HG02943 (cell line): Measurements from ENCODE around the gene DYRK3.
A peak's percentile ranks its signal among the peaks of the same experiment; 100 is the strongest.
"Not testable (repeated sequence)": the region's sequence is repeated elsewhere in the genome, so short reads cannot be mapped to it uniquely, and the experiment has no call there.

Source experiments
- ATAC-seq: cut with Tn5 transposase; IDR thresholded peaks from one replicate; pipeline ENCODE4 v1.9.1; 2021; ENCODE audit warnings: mild to moderate bottlenecking, low read depth, moderate library complexity; ENCODE audit not compliant: unreplicated experiment

The DYRK3 gene

DNA sequence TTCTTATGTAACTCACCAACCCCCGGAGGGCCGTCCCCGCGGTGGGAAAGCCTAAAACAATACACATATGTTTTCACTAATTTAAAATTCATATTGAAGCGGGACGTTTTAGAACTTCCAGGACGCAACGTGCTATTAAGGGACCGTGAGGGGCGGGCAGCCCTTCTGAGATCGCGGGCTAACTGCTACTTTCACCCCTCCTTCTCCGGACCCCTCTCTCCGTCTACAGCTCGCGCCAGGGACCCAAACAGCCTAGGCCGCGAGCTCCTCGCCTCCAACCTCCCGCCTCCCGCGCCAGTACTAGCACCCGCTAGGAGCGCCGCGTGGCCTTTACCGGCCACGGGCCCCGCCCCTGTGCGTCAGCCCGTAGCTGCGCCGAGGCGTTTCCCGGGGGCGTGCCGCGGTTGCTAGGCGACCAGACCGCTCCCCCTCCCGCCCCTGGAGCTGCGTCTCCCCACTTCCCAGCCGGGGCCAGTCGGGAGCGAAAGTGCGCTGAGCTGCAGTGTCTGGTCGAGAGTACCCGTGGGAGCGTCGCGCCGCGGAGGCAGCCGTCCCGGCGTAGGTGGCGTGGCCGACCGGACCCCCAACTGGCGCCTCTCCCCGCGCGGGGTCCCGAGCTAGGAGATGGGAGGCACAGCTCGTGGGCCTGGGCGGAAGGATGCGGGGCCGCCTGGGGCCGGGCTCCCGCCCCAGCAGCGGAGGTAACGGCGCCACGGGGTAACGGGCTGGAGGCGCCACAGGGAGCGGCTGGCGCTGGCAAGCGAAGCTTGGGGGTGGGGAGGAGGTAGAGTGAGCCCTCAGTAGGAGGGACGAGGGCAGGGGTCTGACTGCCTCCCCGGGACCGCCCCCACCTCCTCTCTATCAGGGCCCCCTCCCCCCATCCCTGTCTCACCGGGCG lies at the start of gene DYRK3:
Gene DYRK3 (plus strand): TSS at position 457 of the 898 bp plus-strand sequence. CDS start 168 bp downstream, at position 625.
- ATAC-seq, result peak; percentile 89

DNA sequence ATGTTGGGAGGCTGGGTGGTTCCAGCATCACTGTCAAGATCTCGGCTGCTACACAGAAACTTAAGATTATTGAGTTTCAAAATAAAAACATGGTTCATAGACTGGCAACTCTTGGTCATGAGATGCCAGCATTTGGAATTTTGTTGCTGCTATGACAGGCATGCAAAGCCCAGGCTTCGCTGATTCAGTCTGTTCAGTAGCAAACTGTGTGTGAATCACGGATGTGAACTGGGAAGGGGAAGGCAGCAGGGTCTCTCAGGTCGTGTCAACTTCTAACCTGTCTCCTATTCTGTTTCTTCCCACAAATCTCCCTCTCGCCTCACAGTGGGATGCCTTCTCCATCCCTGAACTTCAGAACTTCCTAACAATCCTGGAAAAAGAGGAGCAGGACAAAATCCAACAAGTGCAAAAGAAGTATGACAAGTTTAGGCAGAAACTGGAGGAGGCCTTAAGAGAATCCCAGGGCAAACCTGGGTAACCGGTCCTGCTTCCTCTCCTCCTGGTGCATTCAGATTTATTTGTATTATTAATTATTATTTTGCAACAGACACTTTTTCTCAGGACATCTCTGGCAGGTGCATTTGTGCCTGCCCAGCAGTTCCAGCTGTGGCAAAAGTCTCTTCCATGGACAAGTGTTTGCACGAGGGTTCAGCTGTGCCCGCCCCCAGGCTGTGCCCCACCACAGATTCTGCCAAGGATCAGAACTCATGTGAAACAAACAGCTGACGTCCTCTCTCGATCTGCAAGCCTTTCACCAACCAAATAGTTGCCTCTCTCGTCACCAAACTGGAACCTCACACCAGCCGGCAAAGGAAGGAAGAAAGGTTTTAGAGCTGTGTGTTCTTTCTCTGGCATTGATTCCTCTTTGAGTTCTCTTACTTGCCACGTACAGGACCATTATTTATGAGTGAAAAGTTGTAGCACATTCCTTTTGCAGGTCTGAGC lies 48.6 kb upstream of the DYRK3 start:
- ATAC-seq, result no peak

DNA sequence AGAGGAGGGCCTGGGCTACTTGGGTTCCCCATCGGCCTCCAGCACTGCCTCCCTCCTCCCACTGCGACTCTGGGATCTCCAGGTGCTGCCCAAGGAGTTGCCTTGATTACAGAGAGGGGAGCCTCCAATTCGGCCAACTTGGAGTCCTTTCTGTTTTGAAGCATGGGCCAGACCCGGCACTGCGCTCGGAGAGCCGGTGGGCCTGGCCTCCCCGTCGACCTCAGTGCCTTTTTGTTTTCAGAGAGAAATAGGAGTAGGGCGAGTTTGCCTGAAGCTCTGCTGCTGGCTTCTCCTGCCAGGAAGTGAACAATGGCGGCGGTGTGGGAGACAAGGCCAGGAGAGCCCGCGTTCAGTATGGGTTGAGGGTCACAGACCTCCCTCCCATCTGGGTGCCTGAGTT lies 47.4 kb upstream of the DYRK3 start:
- no peak for ATAC-seq

DNA sequence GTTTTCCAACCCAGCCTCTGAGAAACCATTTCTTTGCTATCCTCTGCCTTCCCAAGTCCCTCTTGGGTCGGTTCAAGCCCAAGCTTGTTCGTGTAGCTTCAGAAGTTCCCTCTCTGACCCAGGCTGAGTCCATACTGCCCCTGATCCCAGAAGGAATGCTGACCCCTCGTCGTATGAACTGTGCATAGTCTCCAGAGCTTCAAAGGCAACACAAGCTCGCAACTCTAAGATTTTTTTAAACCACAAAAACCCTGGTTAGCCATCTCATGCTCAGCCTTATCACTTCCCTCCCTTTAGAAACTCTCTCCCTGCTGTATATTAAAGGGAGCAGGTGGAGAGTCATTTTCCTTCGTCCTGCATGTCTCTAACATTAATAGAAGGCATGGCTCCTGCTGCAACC lies 46.8 kb upstream of the DYRK3 start:
- no peak for ATAC-seq

DNA sequence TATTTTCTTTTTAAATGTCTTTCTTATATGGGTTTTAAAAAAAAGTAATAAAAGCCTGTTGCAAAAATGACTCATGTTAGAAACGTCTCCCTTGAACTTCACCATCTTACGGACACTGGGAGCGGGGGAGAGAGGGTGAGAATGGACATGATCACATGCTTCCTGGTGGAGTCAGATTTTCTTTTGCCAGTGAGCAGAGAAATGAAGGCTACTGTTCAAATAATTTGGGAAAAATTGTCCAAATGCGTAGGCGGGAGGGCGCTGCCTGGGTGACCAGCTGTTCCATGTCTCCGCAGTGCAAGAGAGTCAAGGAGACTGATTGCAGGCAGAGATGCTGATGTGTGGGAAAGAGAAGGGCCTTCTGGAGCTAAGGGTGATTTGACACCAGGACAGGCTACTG lies 46.1 kb upstream of the DYRK3 start:
- no peak for ATAC-seq

DNA sequence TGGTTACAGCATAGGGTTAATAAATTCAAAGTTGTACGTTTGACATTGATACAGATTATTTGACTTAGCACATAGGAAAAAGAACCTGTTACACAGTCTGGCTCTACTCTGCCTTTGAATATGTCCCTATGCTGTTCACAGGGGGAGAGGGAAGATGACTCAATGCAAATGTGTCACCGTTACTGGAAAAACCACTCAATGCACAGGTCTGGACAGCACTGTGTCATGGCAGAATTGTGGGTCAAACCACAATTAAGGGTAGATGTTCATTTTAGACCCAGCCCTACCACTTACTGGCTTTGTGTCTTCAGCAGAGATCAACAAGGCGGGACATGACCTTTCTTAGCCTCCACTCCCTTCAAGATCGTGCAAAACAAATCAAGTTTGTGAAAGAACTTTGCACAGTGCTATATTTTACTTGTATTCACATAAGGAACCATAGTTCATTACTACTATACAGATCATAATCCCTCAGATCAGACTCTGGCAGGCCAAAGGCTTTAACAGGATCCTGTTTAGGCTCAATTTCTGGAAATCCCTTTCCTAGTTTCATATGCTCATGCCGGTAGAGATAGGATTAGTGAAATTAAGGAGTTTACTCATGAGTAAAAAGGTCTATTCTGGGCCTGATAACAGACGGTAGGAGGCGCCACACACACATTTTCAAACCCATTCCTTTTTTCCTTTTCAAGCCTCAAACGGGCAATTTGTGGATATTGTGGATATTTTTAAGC lies 45.1 kb upstream of the DYRK3 start:
- ATAC-seq, result no peak

DNA sequence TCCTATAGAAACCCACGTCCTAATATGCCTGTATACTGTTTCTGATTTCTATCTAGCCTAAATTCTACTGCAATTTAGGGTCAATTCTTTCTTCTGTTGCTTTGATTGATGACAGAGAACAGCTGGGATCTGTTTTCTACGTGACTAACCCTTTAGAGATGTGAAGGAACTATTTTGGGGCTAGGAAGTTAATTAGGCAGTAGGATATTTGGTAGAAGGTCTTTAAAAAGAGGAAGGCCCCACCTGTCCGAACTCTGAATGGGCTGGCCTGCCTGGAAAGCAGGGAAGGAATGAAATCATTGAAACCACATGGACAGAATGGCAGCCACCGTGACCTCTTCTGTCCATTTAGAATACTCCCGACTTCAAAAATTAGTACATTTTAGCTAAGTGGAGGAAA lies 44.1 kb upstream of the DYRK3 start:
- ATAC-seq, result no peak

DNA sequence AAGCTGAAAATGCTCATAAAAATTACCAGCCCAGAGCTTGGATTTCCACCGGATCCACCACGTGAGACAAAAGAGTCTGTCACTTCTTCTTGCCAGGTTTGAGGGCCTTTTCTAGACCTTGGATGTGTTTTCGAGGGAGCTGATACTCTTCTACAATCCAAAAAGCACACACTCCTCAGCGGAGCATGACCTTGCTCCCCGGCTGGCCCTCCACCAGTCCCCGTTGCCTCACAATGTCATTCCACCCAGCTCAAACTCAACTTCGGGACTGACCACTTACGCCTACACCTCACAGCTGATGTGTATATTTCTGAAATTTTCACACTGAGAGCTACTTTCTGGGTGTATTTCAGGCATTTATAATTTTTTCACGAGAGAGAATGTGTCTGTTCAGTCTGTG lies 43.6 kb upstream of the DYRK3 start:
- no peak for ATAC-seq

DNA sequence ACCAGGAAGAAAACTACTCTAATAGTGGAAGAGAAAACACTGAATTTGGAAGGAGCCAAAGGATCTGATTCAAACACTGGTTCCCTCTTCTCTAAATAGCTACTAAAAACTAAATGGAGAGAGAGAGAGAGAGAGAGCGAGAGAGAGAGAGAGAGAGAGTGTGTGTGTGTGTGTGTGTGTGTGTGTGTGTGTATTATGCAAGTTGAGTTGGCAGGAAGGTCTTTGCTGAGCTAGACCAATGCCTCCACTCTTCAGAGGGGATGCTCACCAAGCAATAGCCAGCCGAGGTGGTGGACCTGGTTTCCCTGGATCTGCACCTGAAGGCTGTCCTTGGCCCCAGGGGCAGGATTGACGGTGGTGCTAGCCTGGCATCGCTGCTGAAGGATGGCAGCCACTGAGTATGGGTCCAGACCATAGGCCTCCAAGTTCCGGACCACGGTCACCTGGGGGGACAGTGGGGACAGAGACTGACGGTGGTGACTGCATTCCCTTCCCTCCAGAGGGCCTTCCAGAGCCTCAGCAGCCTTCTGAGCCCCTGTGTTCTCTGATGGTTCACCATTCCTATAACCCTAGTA lies 41.9 kb upstream of the DYRK3 start:
- ATAC-seq, result no peak

DNA sequence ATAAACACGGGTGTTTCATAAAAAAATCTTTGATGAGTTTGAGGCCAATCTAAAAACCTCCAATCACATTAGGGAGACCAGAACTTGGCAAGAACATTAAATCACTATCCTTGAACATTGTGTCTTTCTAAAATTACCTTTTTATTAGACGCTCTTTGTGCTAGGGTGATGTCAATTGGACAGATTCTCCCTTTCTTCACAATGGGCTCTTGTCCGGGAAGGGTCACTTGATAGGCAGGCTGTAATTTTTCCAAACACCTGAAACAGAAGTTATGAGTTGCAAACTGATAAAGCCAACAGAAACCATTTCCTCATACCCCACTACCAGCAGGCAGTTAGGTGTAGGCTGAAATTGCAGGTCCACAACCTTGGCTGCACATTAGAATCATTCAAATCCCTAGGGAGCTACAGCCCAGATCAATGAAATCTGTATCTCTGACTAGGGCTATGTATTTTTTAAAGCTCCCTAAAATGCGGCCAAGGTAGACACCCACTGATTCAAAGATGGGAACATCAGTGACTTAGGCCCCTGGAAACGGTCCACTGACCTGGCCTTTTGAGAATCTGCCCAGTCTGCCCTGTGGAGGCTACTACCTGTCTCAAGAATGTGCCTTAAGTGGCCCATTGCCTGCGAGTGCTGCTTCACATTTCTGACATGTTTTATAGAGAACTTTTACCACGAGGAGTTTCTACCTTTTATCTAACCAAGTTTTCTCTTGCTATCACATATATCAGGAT lies 39.6 kb upstream of the DYRK3 start:
- no peak for ATAC-seq

DNA sequence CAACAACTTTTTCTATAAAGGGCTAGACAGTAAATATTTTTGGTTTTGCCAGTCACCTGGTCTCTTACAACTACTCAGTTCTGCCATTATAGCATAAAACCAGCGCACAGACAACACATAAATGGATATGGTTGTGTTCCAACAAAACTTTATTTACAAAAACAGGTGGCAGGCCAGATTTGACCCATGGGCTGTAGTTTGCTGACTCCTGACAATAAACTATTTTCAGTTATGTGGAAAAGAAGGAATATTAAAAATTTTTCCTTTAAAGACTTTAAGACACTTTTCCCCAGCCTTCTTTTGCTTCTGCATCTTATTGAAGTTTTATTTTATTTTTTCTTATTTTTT lies 39.0 kb upstream of the DYRK3 start:
- ATAC-seq, result no peak

DNA sequence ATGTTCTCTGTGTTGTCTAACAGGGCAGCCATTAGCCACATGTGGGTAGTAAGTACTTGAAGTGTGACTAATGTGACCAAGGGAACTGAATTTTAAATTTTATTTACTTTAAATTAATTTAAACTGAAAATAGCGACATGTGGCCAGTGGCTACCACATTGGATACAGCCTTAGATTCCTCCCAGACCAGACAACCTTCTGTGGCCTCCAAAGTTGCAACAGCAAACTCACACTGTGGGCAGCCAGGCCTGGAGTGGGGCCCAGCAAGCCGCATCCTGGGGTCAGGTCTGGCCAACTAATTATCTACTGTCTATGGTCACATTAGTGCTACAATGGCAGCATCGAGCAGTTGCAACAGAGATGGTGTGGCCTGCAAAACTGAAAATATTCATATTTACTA lies 34.8 kb upstream of the DYRK3 start:
- ATAC-seq, result no peak

DNA sequence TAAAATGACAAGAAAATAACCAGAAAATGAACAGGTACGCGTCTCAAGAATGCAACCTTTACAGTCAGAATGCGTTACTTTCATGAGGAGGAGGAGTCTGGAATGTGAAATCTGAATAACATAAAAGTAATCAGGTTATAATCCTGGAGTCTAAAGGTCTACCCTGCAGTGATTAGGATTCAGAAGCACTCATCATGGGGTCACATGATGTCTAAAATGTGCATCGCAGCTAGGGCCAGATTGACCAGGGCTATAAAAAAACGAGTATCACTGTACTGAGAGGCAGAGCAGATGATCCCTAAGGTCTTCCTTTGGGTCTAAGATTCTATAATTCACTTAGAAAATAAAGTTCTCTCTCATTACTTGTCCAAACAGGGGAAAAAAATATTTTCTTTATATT lies 30.5 kb upstream of the DYRK3 start:
- no peak for ATAC-seq

DNA sequence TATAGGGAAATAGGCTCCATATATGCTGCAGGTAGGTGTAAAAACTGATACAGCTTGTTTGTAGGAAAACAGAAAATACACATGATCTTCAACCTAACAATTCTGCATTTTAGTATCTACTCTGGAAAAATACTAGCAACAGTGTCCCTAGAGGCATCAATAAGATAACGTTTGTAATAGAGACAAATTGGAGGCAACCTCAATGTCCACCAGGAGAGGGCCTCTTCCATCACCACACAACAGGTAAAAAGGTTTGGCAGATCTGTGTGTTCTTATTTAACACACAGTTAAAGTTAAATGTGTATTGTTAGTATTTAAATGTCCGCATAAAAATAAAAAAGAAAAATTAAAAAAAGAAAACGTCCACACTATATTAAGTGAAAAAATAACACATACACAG lies 28.5 kb upstream of the DYRK3 start:
- no peak for ATAC-seq

DNA sequence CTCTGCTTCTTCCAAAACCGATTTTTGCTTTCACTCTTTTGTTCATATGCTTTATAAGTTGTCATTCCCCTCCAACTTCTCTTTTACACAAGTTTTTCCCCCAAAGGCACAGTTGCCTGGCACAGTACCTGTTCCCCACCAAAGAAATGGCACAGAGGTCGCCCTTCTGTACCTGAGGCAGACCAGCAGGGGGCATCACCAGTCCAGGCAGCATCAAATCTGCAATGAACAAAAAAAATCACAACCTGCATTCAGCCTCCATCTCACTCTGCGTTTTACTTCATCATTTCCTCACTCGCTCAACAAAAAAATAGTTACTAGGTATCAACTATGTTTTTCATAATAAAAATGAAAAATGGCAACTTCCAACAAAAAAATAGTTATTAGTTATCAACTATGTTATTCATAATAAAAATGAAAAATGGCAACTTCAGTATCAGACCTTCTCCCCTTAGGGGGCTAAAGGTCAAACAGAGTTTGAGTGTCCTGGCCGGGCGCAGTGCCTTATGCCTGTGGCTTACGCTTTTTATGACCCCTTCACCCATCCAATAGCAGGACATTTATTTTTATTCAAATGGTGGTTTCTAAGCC lies 27.1 kb upstream of the DYRK3 start:
- no peak for ATAC-seq

DNA sequence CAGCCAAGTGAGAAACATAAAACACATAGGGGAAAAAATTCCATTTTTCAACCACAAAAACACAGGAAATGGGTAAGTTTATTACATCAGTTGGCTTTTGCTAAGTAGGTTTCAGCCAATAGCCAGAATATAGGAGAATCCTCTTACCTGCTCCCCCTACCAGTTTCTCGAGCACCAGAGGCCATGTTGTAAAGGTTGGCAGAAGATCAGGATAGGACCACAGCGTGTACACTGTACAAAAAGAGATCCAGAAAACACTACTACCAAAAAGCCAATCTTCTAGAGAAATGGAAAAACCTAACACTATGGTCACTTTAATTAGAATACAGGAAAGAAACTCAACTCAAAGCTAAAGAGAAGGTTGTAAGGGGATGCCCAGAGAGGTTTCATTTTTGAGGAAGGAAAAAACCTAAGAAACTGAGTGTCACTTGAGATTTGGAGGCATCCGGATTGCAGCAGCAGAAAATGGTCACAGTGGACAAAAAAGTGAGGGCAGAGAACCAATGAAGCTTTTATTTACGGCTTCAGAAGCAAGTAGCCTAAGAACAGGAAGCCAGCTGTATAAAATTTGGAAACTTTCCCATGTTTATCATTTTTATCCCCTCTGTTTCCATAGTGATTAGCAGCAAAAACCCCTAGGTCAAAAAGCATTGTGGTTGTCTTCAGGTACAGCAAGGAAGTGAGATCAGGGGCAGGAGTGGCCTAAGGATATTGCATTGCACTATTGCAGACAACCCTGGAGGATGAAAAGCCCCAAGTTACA lies 25.9 kb upstream of the DYRK3 start:
- ATAC-seq, result no peak

DNA sequence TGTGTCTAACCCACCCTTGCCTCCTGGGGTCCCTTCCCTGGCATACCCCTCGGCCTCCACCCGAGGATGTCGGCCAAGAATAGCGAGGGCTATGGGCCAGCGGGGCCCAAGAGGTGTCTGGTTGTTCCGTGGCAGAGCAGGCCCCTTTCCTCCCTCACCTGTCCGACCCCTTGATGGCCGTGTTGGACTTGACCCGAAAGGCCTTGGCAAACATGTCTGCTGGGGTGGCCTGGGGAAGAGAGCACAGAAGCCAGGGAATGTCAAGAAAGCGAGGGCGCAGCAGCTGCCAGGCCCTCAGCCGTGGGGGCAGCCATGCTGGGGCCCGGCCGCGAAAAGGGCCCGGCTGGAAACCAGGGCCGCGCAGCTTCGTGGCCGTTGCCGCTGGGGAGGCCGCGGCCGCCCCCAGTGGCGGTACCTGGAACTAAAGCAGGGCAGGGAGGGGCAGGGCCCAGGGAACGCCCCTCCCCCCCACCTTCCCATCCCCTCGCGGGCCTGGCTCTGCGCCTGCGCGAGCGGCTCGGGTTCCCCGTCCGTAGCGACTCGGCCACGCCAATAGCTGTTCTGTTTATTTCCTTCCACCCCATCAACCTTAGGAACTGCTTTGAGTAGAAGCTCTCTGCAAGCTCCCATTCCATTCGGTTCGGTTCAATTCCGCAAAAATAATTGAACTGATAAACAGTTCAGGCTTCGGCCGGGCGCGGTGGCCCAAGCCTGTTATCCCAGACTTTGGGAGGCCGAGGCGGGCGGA lies 23.0 kb upstream of the DYRK3 start, which contains the start of gene EIF2D:
Gene EIF2D (minus strand): TSS at position 337 of the 748 bp plus-strand sequence. CDS start 123 bp downstream, at position 214.
- peak; percentile 82 for ATAC-seq

DNA sequence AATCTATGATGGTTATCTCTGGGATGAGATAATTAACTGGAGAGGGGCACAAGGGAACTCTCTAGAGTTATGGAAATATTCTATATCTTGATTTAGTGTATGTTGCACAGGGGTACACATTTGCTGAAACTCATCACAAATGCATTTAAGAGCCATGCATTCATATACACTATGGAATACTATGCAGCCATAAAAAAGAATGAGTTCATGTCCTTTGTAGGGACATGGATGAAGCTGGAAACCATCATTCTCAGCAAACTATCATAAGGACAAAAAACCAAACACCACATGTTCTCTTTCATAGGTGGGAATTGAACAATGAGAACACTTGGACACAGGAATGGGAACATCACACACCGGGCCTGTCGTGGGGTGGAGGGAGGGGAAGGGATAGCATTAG lies 8.9 kb upstream of the DYRK3 start:
- not testable (repeated sequence) for ATAC-seq
